HepG2 (cell line): ENCODE measurements around the gene DENND4A. TPM values are rescaled to one million over a fixed set of nuclear protein-coding genes. Genes with fewer than 3 reads are reported as not detected.
A peak's percentile ranks its signal among the peaks of the same experiment; 100 is the strongest.

ENCODE experiments used
- FOSL2 ChIP-seq: sonication (generic); formaldehyde crosslinking; IDR thresholded peaks from 2 replicates; pipeline ENCODE4 v1.4.0; 2020; ENCODE audit warnings: missing genetic modification reagents
- GRHL1 ChIP-seq: sonication (generic); formaldehyde crosslinking; conservative IDR thresholded peaks from 2 replicates; pipeline ENCODE4 v1.8.0; 2022; ENCODE audit warnings: missing genetic modification reagents
- HINFP ChIP-seq: sonication (generic); formaldehyde crosslinking; IDR thresholded peaks from 2 replicates; pipeline ENCODE4 v1.4.0; 2020; ENCODE audit warnings: low read depth, mild to moderate bottlenecking, missing genetic modification reagents
- IKZF1 ChIP-seq: fragments of 450-650 bp; IDR thresholded peaks from 2 replicates; pipeline ENCODE4 v1.7.1; 2016
- IKZF5 ChIP-seq: IDR thresholded peaks from 2 replicates; pipeline ENCODE4 v1.6.1; 2018; ENCODE audit warnings: missing genetic modification reagents, mild to moderate bottlenecking, missing compliant biosample characterization
- KDM5A ChIP-seq: fragments of 200-600 bp; sonication (generic); IDR thresholded peaks from 2 replicates; pipeline ENCODE4 v1.7.0; 2018; ENCODE audit warnings: antibody characterized with exemption, mild to moderate bottlenecking, low read length, borderline replicate concordance
- SALL1 ChIP-seq: sonication (generic); formaldehyde crosslinking; IDR thresholded peaks from 2 replicates; pipeline ENCODE4 v1.8.0; 2022; ENCODE audit warnings: mild to moderate bottlenecking, missing genetic modification reagents
- SMARCE1 ChIP-seq: fragments of 450-650 bp; IDR thresholded peaks from 2 replicates; pipeline ENCODE4 v1.6.1; 2017; ENCODE audit warnings: borderline replicate concordance
- TRIM22 ChIP-seq: fragments of 450-650 bp; IDR thresholded peaks from 2 replicates; pipeline ENCODE4 v1.6.1; 2017
- ZBTB25 ChIP-seq: IDR thresholded peaks from 2 replicates; pipeline ENCODE4 v1.6.1; 2018; ENCODE audit warnings: missing genetic modification reagents
- ZBTB8A ChIP-seq: sonication (generic); formaldehyde crosslinking; IDR thresholded peaks from 2 replicates; pipeline ENCODE4 v1.4.0; 2020; ENCODE audit warnings: mild to moderate bottlenecking, low read depth, missing genetic modification reagents, borderline replicate concordance
- ZMAT3 ChIP-seq: sonication (generic); formaldehyde crosslinking; conservative IDR thresholded peaks from 2 replicates; pipeline ENCODE4 v1.7.0; 2021; ENCODE audit warnings: missing genetic modification reagents
- ZNF276 ChIP-seq: sonication (generic); formaldehyde crosslinking; IDR thresholded peaks from 2 replicates; pipeline ENCODE4 v1.4.0; 2020; ENCODE audit warnings: mild to moderate bottlenecking, low read depth, missing genetic modification reagents
- ZNF501 ChIP-seq: sonication (generic); formaldehyde crosslinking; IDR thresholded peaks from 2 replicates; pipeline ENCODE4 v1.5.1; 2020; ENCODE audit warnings: mild to moderate bottlenecking, moderate library complexity, missing genetic modification reagents
- ZNF530 ChIP-seq: sonication (generic); formaldehyde crosslinking; IDR thresholded peaks from 2 replicates; pipeline ENCODE4 v1.5.0; 2020; ENCODE audit warnings: low read depth, mild to moderate bottlenecking, missing genetic modification reagents
- ZNF615 ChIP-seq: sonication (generic); formaldehyde crosslinking; IDR thresholded peaks from 2 replicates; pipeline ENCODE4 v1.5.0; 2020; ENCODE audit warnings: mild to moderate bottlenecking, missing genetic modification reagents, borderline replicate concordance
- ZNF773 ChIP-seq: sonication (generic); formaldehyde crosslinking; IDR thresholded peaks from 2 replicates; pipeline ENCODE4 v1.4.0; 2020; ENCODE audit warnings: missing genetic modification reagents, borderline replicate concordance
- polyA plus RNA-seq, 8 experiments: library from polyadenylated mRNA; depleted of rRNA in 3 of 8; stranded (reverse) in 7 of 8; unstranded in 1 of 8; fragments of >200 nt; fragmentation: Illumina TruSeq in 4 of 8; extraction: Trizol in 4 of 8; gene quantifications; 2 replicates each; pipeline versions ENCODE4 v1.2.1 to v1.2.3, GENCODE V29; 2011 to 2016; ENCODE audit warnings: low read depth in 4 of 8, missing spikeins in 1 of 8, mixed read lengths in 1 of 8; ENCODE audit not compliant: insufficient read depth in 1 of 8
- total RNA-seq, 5 experiments: library from RNA; depleted of rRNA; stranded (reverse); fragments of >200 nt; fragmentation: Illumina TruSeq; extraction: Trizol; gene quantifications; 2 replicates each; pipeline ENCODE4 v1.2.3, GENCODE V29; 2016; ENCODE audit warnings: low read depth in 1 of 5

DENND4A gene
- total and polyA plus RNA-seq, 2 of the 13 experiments (the other 11 are each of a cell fraction or from before 2014, with no cell fraction given), result 13.2 to 18.6 TPM

- TF ChIP-seq ZNF501 (CRISPR knock-in tag) (no peak; the same call in 1 of the 2 replicates), ZBTB8A (no peak), IKZF5 (peak; percentile 49; the same call in 1 of the 2 replicates), ZNF773 (CRISPR knock-in tag) (no peak), SALL1 (CRISPR knock-in tag) (peak; percentile 35; the same call in 1 of the 2 replicates), SMARCE1 (no peak), HINFP (CRISPR knock-in tag) (no peak), ZNF276 (CRISPR knock-in tag) (no peak), GRHL1 (CRISPR knock-in tag) (no peak), FOSL2 (CRISPR knock-in tag) (peak; percentile 46), ZNF615 (CRISPR knock-in tag) (no peak), ZBTB25 (0 out of 2 replicates have a peak, but pooled peaks have one; percentile 11), KDM5A (peak; percentile 26; the same call in 1 of the 2 replicates), IKZF1 (no peak), TRIM22 (no peak), ZNF530 (no peak; the same call in 1 of the 2 replicates), ZMAT3 (CRISPR knock-in tag) (no peak)
Observed at GRCh38 chr15:65791335-65792137, 557 bp downstream of the DENND4A start (continued).
